IMR-90 (cell line): ENCODE measurements around the gene GPR180. TPM values are rescaled to one million over a fixed set of nuclear protein-coding genes. Genes with fewer than 3 reads are reported as not detected.

ENCODE experiments used
- ATAC-seq: fragments of 200-7000 bp; cut with Tn5 transposase; 2 replicates; pipeline ENCODE4 v1.9.1; 2020; ENCODE audit warnings: low read depth, mild to moderate bottlenecking, moderate library complexity
- BruUV-seq: library from RNA; stranded (reverse); fragments of 400-500 nt; replicated peaks from 2 replicates; lab custom pipeline; 2021; lab: Mats Ljungman, UMichigan
- CTCF ChIA-PET: fragments of 300-600 bp; formaldehyde crosslinking; extraction: SDS; loops from one replicate; lab custom pipeline; 2021; ENCODE audit warnings: antibody characterized with exemption; lab: Yijun Ruan, JAX
- POLR2A ChIA-PET: fragments of 300-600 bp; sonication (Branson Sonifier 250); formaldehyde crosslinking; loops from one replicate; lab custom pipeline; 2022; ENCODE audit warnings: antibody characterized with exemption; ENCODE audit not compliant: unreplicated experiment; lab: Charles Lee
- DNase-seq: peaks from one replicate; pipeline ENCODE4 v3.0.0; 2013
- H2AFZ ChIP-seq: replicated peaks from 2 replicates; pipeline ENCODE3; 2013; ENCODE audit warnings: low read length, mild to moderate bottlenecking; ENCODE audit not compliant: poor library complexity
- H2AK5ac ChIP-seq: 2 replicates; pipeline ENCODE4 v1.6.1; 2013; ENCODE audit warnings: low read depth, low read length, inconsistent platforms
- H2AK9ac ChIP-seq: replicated peaks from 2 replicates; pipeline ENCODE3; 2013; ENCODE audit warnings: mild to moderate bottlenecking, low read depth, low read length, moderate library complexity; ENCODE audit not compliant: poor library complexity
- H2BK120ac ChIP-seq: 2 replicates; pipeline ENCODE4 v1.6.1; 2013; ENCODE audit warnings: low read depth, low read length, inconsistent platforms
- H2BK15ac ChIP-seq: 3 replicates; pipeline ENCODE4 v1.6.1; 2013; ENCODE audit warnings: low read depth, low read length, inconsistent platforms
- H2BK20ac ChIP-seq: 2 replicates; pipeline ENCODE4 v1.6.1; 2013; ENCODE audit warnings: low read depth, mild to moderate bottlenecking, inconsistent platforms, low read length, moderate library complexity
- H2BK5ac ChIP-seq: 2 replicates; pipeline ENCODE4 v1.6.1; 2013; ENCODE audit warnings: mild to moderate bottlenecking, low read depth, low read length, inconsistent platforms; ENCODE audit not compliant: poor library complexity, severe bottlenecking
- H3K14ac ChIP-seq: replicated peaks from 2 replicates; pipeline ENCODE4 v1.6.1; 2013; ENCODE audit warnings: low read depth, low read length, inconsistent platforms
- H3K18ac ChIP-seq: 2 replicates; pipeline ENCODE4 v1.6.1; 2013; ENCODE audit warnings: low read depth, low read length, control low read depth
- H3K23ac ChIP-seq: 2 replicates; pipeline ENCODE4 v1.6.1; 2013; ENCODE audit warnings: low read depth, low read length, inconsistent platforms
- H3K27ac ChIP-seq: 2 replicates; pipeline ENCODE4 v1.5.1; 2013; ENCODE audit warnings: mild to moderate bottlenecking, control low read depth, low read length; ENCODE audit not compliant: insufficient read depth
- H3K27me3 ChIP-seq: 2 replicates; pipeline ENCODE4 v1.6.1; 2013; ENCODE audit warnings: low read length; ENCODE audit not compliant: control insufficient read depth, insufficient read depth
- H3K36me3 ChIP-seq: 2 replicates; pipeline ENCODE4 v1.6.1; 2013; ENCODE audit warnings: low read length, mixed read lengths; ENCODE audit not compliant: control insufficient read depth, insufficient read depth
- H3K4ac ChIP-seq: 2 replicates; pipeline ENCODE4 v1.6.1; 2013; ENCODE audit warnings: low read depth, low read length, inconsistent platforms
- H3K4me1 ChIP-seq: 2 replicates; pipeline ENCODE4 v1.6.1; 2013; ENCODE audit warnings: low read length, mixed read lengths; ENCODE audit not compliant: control insufficient read depth, insufficient read depth
- H3K4me2 ChIP-seq: 2 replicates; pipeline ENCODE4 v1.6.1; 2013; ENCODE audit warnings: low read depth, mild to moderate bottlenecking, control low read depth, low read length, moderate library complexity
- H3K4me3 ChIP-seq: 2 replicates; pipeline ENCODE4 v1.5.1; 2013; ENCODE audit warnings: low read depth, mild to moderate bottlenecking, control low read depth, low read length, moderate library complexity; ENCODE audit not compliant: insufficient read depth
- H3K56ac ChIP-seq: 2 replicates; pipeline ENCODE4 v1.6.1; 2013; ENCODE audit warnings: low read length, inconsistent platforms; ENCODE audit not compliant: insufficient read depth; ENCODE audit errors: extremely low read depth
- H3K79me1 ChIP-seq, 2 experiments: 2 replicates each; pipeline ENCODE4 v1.6.1; 2013; ENCODE audit warnings: low read length in 2 of 2, inconsistent platforms in 1 of 2, low read depth in 1 of 2
- H3K9ac ChIP-seq: 2 replicates; pipeline ENCODE4 v1.6.1; 2013; ENCODE audit warnings: low read depth, low read length, control low read depth
- H3K9me1 ChIP-seq: 2 replicates; pipeline ENCODE4 v1.6.1; 2013; ENCODE audit warnings: low read length, inconsistent platforms; ENCODE audit not compliant: insufficient read depth
- H3K9me3 ChIP-seq: 2 replicates; pipeline ENCODE4 v1.6.1; 2013; ENCODE audit warnings: low read length; ENCODE audit not compliant: control insufficient read depth, insufficient read depth
- H4K20me1 ChIP-seq: 2 replicates; pipeline ENCODE4 v1.6.1; 2013; ENCODE audit warnings: low read length, inconsistent platforms; ENCODE audit not compliant: insufficient read depth
- H4K5ac ChIP-seq: 2 replicates; pipeline ENCODE4 v1.6.1; 2013; ENCODE audit warnings: mild to moderate bottlenecking, low read depth, low read length, control low read depth
- H4K8ac ChIP-seq, 2 experiments: 2 replicates each; pipeline ENCODE4 v1.6.1; 2013; ENCODE audit warnings: low read depth in 2 of 2, low read length in 2 of 2, control low read depth in 1 of 2, inconsistent platforms in 1 of 2
- H4K91ac ChIP-seq: 2 replicates; pipeline ENCODE4 v1.6.1; 2013; ENCODE audit warnings: low read depth, low read length, inconsistent platforms; ENCODE audit not compliant: insufficient read depth
- BHLHE40 ChIP-seq: fragments of 150-350 bp; IDR thresholded peaks from 2 replicates; pipeline ENCODE4 v1.6.1; 2016; ENCODE audit warnings: mild to moderate bottlenecking, low read depth, low read length
- FOS ChIP-seq: fragments of 150-350 bp; IDR thresholded peaks from 2 replicates; pipeline ENCODE4 v1.6.1; 2016; ENCODE audit warnings: low read depth, low read length
- MAFK ChIP-seq: IDR thresholded peaks from 2 replicates; pipeline ENCODE4 v1.6.1; 2012; ENCODE audit warnings: low read depth, low read length, improper control_type of control experiment
- NFE2L2 ChIP-seq: fragments of 150-350 bp; IDR thresholded peaks from 2 replicates; pipeline ENCODE4 v1.6.1; 2016; ENCODE audit warnings: low read depth, mild to moderate bottlenecking, low read length
- RAD21 ChIP-seq: IDR thresholded peaks from 2 replicates; pipeline ENCODE4 v1.6.1; 2012; ENCODE audit warnings: low read length, improper control_type of control experiment
- dilution Hi-C: fragments of 300-500 bp; cut with HindIII; formaldehyde crosslinking; loops from one replicate; pipeline ENCODE4 v1.14.3; 2018; ENCODE audit warnings: low sequenced_read_pairs; ENCODE audit not compliant: unreplicated experiment
- in situ Hi-C: fragments of 300-500 bp; cut with MboI; formaldehyde crosslinking; loops from 3 replicates; pipeline ENCODE4 v1.14.3; 2019; ENCODE audit warnings: low sequenced_read_pairs, inconsistent platforms, mixed read lengths
- intact Hi-C: fragments of 100-400 bp; cut with micrococcal nuclease; formaldehyde crosslinking; loops from 2 replicates; pipeline ENCODE4 v1.10.0; 2022
- polyA plus RNA-seq, 3 experiments: library from polyadenylated mRNA; depleted of rRNA; stranded (reverse); fragments of >200 nt; gene quantifications; 2 replicates each; pipeline ENCODE4 v1.2.3, GENCODE V29; 2012; ENCODE audit warnings: low replicate concordance in 1 of 3
- total RNA-seq: library from RNA; depleted of rRNA; stranded (reverse); fragments of >200 nt; gene quantifications from 2 replicates; pipeline ENCODE4 v1.2.3, GENCODE V29; 2012
- TF ChIP-seq, protein P1 (sequence below): fragments of 150-350 bp; IDR thresholded peaks from 2 replicates; pipeline ENCODE4 v1.6.1; 2017; ENCODE audit warnings: mild to moderate bottlenecking, antibody characterized with exemption, low read length, low read depth
- TF ChIP-seq, protein P2 (sequence below): fragments of 150-350 bp; IDR thresholded peaks from 2 replicates; pipeline ENCODE4 v1.6.1; 2016; ENCODE audit warnings: low read depth, mild to moderate bottlenecking, low read length, moderate library complexity, borderline replicate concordance
- TF ChIP-seq, protein P3 (sequence below): conservative IDR thresholded peaks from 2 replicates; pipeline ENCODE4 v1.5.1; 2012; ENCODE audit warnings: mild to moderate bottlenecking, low read depth, low read length, improper control_type of control experiment

Gene GPR180
- total and polyA plus RNA-seq, 2 of the 4 experiments (the other 2 are of a cell fraction) = 2.8 to 10.8 TPM

DNA sequence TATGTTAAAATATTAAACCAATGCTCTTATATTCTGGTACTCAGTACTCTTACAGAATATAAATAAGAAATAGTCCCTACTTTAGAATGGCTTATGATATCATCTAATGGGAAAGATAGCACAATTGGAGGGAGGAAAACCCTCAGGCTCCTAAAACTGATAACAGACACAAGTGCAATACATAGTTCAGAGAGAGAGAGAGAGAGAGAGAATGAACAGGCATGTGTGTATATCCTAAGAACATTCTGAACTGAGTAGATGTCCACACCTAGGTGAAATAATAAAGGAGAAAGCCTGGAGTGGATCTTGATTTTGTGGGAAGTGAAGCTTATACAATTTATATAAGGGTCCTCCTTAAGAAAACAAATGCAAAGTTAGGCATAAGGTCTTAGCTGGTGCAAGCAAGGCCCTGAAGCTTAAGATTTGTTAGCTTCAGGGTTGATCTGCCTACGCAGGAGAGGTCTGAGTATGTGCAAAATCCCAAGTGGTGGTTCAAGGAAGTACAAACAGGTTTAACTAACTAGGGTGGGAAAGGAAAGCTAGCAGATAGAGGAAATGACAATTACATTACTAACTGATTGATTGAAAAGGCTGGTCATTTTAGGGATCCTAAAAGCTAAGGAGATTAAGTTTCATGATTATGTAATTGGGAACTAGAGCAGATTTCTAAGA lies 57.4 kb downstream of the GPR180 start (continued):
- no peak for TF ChIP-seq FOS

DNA sequence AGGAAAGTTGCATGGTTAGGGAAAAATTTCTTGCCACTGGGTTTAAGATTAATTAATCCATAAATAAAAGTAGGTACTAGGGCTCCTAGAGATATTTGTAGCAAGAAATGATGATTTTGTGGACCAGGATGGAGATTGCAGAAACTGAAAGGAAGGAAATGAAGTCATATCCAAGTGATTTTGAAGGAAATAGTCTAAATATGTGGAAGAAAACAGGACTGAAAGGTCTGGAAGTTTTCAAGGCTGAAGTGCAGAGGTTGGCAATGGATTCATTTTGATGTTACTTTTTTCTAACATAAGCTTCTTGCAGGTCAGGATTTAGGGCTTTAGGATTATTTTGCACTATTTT lies 57.9 kb downstream of the GPR180 start:
- Histone ChIP-seq H3K27me3 (peaks cover 21% of the 10 kb centered on the region), H3K4ac (no peak overlapping the region), H3K18ac (no peak overlapping the region), H4K5ac (no peak overlapping the region), H3K36me3 (no peaks in the 10 kb centered on the region), H4K91ac (no peak overlapping the region), H3K9me3 (no peaks in the 10 kb centered on the region), H3K9me1 (peaks cover 7% of the 10 kb centered on the region; the same call in 1 of the 2 replicates), H3K9ac (no peak overlapping the region), H4K8ac (no peak overlapping the region), H3K4me1 (peaks cover 9% of the 10 kb centered on the region), H3K23ac (no peak overlapping the region), H2BK120ac (no peak overlapping the region), H4K20me1 (peaks cover 4% of the 10 kb centered on the region; the same call in 1 of the 2 replicates), H2AFZ (no peak overlapping the region), H2BK5ac (no peak overlapping the region), H3K4me3 (no peak overlapping the region), H3K79me1 (no peaks in the 10 kb centered on the region), H3K4me2 (no peak overlapping the region), H2BK15ac (no peak overlapping the region), H2AK5ac (no peak overlapping the region), H3K27ac (no peak overlapping the region), H3K56ac (no peak overlapping the region), H2AK9ac (no peak overlapping the region), H2BK20ac (no peak overlapping the region), H3K14ac (no peak overlapping the region)
- in situ Hi-C loops = loop anchor here (25.0 kb wide), 1 partner anchor 753 kb away; no protein-coding TSS in a partner anchor
- TF ChIP-seq MAFK (no peak), NFE2L2 (no peak), RAD21 (no peak), BHLHE40 (no peak)
- TF ChIP-seq, protein P1, sequence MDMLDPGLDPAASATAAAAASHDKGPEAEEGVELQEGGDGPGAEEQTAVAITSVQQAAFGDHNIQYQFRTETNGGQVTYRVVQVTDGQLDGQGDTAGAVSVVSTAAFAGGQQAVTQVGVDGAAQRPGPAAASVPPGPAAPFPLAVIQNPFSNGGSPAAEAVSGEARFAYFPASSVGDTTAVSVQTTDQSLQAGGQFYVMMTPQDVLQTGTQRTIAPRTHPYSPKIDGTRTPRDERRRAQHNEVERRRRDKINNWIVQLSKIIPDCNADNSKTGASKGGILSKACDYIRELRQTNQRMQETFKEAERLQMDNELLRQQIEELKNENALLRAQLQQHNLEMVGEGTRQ = no peak
- TF ChIP-seq, protein P2, sequence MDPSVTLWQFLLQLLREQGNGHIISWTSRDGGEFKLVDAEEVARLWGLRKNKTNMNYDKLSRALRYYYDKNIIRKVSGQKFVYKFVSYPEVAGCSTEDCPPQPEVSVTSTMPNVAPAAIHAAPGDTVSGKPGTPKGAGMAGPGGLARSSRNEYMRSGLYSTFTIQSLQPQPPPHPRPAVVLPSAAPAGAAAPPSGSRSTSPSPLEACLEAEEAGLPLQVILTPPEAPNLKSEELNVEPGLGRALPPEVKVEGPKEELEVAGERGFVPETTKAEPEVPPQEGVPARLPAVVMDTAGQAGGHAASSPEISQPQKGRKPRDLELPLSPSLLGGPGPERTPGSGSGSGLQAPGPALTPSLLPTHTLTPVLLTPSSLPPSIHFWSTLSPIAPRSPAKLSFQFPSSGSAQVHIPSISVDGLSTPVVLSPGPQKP = no peak
- TF ChIP-seq, protein P3, sequence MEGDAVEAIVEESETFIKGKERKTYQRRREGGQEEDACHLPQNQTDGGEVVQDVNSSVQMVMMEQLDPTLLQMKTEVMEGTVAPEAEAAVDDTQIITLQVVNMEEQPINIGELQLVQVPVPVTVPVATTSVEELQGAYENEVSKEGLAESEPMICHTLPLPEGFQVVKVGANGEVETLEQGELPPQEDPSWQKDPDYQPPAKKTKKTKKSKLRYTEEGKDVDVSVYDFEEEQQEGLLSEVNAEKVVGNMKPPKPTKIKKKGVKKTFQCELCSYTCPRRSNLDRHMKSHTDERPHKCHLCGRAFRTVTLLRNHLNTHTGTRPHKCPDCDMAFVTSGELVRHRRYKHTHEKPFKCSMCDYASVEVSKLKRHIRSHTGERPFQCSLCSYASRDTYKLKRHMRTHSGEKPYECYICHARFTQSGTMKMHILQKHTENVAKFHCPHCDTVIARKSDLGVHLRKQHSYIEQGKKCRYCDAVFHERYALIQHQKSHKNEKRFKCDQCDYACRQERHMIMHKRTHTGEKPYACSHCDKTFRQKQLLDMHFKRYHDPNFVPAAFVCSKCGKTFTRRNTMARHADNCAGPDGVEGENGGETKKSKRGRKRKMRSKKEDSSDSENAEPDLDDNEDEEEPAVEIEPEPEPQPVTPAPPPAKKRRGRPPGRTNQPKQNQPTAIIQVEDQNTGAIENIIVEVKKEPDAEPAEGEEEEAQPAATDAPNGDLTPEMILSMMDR = no peak
- no TSS peak for BruUV-seq
- ATAC-seq (no peak), DNase-seq (no peak)
- dilution Hi-C loops = no loop called here
- ChIA-PET CTCF (interaction anchor here (0.6 to 1.1 kb wide), 4 partner anchors 8 to 1654 kb away, joined by 3 to 4 read pairs (median 4); no protein-coding TSS in a partner anchor), POLR2A (no interaction called here)
- intact Hi-C loops = no loop called here
